Immature natural killer cell (primary cell): ENCODE measurements around the gene CTR9. TPM values are rescaled to one million over a fixed set of nuclear protein-coding genes. Genes with fewer than 3 reads are reported as not detected.
A peak's percentile ranks its signal among the peaks of the same experiment; 100 is the strongest.

Source experiments
- DNase-seq, 3 donors: peaks; one replicate each; pipeline ENCODE4 v3.0.0; 2022; ENCODE audit warnings: mixed read lengths in 1 of 3
- H3K27ac Mint-ChIP-seq, 6 donors: one replicate each; pipeline ENCODE4 v1.8.0; 2020; ENCODE audit warnings: mixed read lengths in 6 of 6, mild to moderate bottlenecking in 5 of 6, inconsistent platforms in 4 of 6, moderate library complexity in 3 of 6
- H3K27me3 Mint-ChIP-seq, 3 donors: one replicate each; pipeline ENCODE4 v1.8.0; 2020 to 2021; ENCODE audit warnings: low read depth in 3 of 3, mild to moderate bottlenecking in 3 of 3, mixed read lengths in 3 of 3, moderate library complexity in 3 of 3, inconsistent platforms in 1 of 3
- H3K36me3 Mint-ChIP-seq, 3 donors: one replicate each; pipeline ENCODE4 v1.8.0; 2020; ENCODE audit warnings: mixed read lengths in 3 of 3, inconsistent platforms in 2 of 3, mild to moderate bottlenecking in 2 of 3
- H3K4me1 Mint-ChIP-seq, 2 donors: one replicate each; pipeline ENCODE4 v1.8.0; 2020; ENCODE audit warnings: inconsistent platforms in 2 of 2, mild to moderate bottlenecking in 2 of 2, mixed read lengths in 2 of 2, moderate library complexity in 1 of 2
- H3K4me3 Mint-ChIP-seq, 5 donors: one replicate each; pipeline ENCODE4 v1.8.0; 2020; ENCODE audit warnings: mild to moderate bottlenecking in 5 of 5, mixed read lengths in 5 of 5, inconsistent platforms in 3 of 5, moderate library complexity in 3 of 5
- H3K9me3 Mint-ChIP-seq, 6 donors: one replicate each; pipeline ENCODE4 v1.8.0; 2020; ENCODE audit warnings: mild to moderate bottlenecking in 6 of 6, mixed read lengths in 6 of 6, inconsistent platforms in 4 of 6, moderate library complexity in 3 of 6
- polyA plus RNA-seq, 3 donors: library from polyadenylated mRNA; unstranded; fragments of 300-500 nt; fragmentation: Illumina TruSeq; gene quantifications; one replicate each; pipeline ENCODE4 v1.2.3, GENCODE V29; 2021

The CTR9 gene
- polyA plus RNA-seq, 3 donors from 2014 or later: 32.6 to 68.0 (median 43.2) TPM

DNA sequence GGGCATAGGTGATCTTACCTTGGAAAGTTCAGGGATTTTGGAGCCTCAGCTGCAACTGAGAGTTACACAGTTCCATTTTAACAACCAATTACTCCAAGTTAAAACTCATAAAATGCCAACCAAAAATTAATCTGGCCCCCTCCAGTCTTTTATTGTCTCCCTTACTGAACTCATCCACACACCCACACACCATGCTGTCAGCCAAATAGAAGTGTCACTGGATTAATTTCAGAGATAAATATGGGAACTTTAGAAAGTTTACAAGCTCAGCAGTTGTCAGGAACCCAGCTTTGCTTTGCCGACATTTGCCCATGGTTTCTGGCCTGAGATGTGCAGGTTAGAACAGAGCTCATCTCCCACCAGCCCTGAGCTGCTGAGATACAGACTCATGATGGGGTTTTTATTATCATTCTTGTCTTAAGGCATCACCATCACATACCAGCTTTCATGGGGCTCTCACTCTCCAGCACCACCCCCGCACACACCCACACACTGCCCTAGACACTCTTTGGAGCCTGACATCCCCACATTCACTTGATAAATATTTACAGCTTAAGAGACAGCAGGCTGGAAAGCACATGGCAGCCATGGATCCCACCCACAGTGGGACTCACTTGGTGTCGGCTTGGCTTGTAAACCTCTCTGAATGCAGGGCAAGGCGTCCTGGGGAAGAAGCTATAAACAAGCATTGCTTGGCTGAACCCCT, 23.7 kb upstream of the CTR9 start:
- no peaks in the 10 kb centered on the region for H3K36me3 Mint-ChIP-seq
- H3K4me3 Mint-ChIP-seq: no peak overlapping the region
- H3K4me1 Mint-ChIP-seq: no peaks in the 10 kb centered on the region
- H3K9me3 Mint-ChIP-seq: no peaks in the 10 kb centered on the region
- no peak overlapping the region for H3K27ac Mint-ChIP-seq
- DNase-seq: no peak
- peaks cover 0 to 8% (median 2%) of the 10 kb centered on the region in 3 donors for H3K27me3 Mint-ChIP-seq

DNA sequence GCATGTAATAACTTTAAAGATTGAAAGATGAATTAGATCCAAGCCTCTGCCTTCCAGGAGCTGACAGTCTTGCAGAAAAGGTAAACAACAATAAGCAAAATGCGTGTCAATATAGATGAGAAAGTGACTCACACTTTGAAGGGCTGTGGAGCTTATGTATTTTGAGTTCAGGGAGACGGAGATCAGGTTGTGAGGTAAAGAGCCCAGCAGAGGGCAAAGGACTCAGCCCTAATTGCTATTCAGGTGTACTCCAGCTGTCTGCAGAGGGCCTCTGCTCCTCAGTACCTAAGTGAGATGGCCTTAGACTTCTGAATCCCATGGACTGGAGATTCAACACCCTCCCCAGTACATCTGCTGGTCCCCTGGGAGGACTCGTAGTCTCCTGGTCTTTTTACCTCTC, 22.9 kb upstream of the CTR9 start:
- H3K4me1 Mint-ChIP-seq: no peaks in the 10 kb centered on the region
- H3K27ac Mint-ChIP-seq: no peak overlapping the region

DNA sequence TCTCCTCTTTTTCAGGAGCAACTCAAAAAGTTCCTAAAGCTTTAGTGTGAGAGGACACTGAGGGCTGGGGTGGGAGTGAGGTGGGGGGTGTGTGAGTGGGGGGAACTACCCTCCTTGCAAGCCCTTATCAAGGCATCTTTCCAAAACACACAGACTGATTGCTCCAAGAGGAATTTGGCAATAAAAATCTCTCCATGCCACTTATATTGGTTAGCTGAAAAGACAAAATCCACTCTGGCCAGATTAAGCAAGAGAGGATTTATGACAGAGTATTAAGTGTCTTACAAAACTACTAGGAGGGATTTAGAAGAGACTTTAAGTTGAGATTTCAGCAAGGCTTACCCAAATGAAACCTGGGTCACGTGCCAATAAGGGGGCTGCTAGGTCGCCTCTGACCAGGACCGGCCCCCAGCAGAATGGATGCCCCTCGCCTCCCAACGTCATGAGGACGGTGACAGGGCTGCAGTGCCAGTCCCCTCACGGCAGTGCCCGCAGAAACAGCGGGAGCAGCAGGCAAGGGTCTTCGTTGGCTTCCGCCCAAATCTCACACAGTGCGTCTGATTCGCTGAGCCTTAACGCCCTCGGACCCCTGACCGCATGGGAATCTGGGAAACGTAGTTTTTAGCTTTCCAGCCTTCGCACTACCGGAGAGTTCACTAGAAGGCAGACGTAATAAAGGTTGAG, 22.1 kb upstream of the CTR9 start:
- Mint-ChIP-seq H3K27me3 (peaks cover 0 to 6% (median 2%) of the 10 kb centered on the region in 3 donors), H3K27ac (no peak overlapping the region)

More for the DNA sequence above, 22.9 kb upstream of the CTR9 start:
- Mint-ChIP-seq H3K27me3 (peaks cover 0 to 8% (median 2%) of the 10 kb centered on the region in 3 donors), H3K9me3 (no peaks in the 10 kb centered on the region), H3K36me3 (no peaks in the 10 kb centered on the region), H3K4me3 (no peak overlapping the region)
- no peak for DNase-seq

DNA sequence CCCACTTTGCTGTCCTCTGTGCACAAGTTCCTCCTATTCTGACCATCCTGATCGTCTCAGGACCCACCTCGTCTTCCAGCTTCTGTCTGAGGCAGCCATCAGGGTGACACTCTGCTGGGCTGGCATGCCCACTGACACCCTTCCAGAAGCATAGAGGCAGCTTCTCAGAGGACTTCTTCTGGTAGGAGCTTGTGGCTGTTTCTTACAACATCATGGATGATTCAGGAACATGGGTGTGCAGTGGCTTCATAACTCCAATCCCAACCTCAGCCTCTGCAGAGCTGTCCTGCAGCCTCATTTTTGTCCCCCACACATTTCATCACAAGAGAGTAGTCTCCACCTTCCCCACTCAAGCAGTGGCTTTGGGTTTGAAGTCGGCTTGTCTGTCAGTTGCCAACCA, 20.9 kb upstream of the CTR9 start:
- Mint-ChIP-seq H3K27me3 (peaks cover 0 to 6% (median 2%) of the 10 kb centered on the region in 3 donors), H3K4me3 (no peak overlapping the region), H3K36me3 (no peaks in the 10 kb centered on the region), H3K9me3 (no peaks in the 10 kb centered on the region), H3K27ac (no peak overlapping the region), H3K4me1 (no peaks in the 10 kb centered on the region)
- no peak for DNase-seq

More for the DNA sequence above, 22.1 kb upstream of the CTR9 start:
- DNase-seq: no peak
- Mint-ChIP-seq H3K36me3 (no peaks in the 10 kb centered on the region), H3K4me3 (no peak overlapping the region), H3K4me1 (no peaks in the 10 kb centered on the region), H3K9me3 (no peaks in the 10 kb centered on the region)

DNA sequence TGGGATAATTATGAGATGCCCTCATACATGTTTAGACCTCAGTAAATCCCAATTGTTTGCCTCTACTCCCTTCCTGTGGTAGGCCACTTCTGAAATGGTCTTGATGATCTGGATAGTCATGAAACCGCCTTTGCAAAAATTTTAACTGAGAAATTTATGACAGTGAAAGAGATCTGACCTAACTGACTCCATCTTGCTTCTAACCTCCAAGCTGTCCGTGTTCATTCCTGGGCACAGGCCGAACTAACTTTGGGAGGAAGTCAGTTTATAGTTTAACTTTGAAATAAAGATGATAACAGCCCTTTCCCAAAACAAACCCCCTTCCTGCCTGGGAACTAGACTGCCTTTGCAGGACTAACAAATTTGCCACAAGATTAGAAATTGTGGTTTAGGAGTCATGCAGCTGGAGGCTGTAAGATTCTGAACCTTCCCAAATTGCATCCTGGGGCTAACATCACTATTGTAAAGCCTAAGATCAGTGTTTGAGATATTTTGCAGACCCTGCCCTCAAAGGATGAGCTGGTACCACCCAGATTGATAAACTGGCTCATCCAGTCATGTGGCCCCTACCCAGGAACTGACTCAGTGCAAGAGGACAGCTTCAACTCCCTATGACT, 19.9 kb upstream of the CTR9 start:
- no peak overlapping the region for H3K27ac Mint-ChIP-seq
- DNase-seq: no peak

DNA sequence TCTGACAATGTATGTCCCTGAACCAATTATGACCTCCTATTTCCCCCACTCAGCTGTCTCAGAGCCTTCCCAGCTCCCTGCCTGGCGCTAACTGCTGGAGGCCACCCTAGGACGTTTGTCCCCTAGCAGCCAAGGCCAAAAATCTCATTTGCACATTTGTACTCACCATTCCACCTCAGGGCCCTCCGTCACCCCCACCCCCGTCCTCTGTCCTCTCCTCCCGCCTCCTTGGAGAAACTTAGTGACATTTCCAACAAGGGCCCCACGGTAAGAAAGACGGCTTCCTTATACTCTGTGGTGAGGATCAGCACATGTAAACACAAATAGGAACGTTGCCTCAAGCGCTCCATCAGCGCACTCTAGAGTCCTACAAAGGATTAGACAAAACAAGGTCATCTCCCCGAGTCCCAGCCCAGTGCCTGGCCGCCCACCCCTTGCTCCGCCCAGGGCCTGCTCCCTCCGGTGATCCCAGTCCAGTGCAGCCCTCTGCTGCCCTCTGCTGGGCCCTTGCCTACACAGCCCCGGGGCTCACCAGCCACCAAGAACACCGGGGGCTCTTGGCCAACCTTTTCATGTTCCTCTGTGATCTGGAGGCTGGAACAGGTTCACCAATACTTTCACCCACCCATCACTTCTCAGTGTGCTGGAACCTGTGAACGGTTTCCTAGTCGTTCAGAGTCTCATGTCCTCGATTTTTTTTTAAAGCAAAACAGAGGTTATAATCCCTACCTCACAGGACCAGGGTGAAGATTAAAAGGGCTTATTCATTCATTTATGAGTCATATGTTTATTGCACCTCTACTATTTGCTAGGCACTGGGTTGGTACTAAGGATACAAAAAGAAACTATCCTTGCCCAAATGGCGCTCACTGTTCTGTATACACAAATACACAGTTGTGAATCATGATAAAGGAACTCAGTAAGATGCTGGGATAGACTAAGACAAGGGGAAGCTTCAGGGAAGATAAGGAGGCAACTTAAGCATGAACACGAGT, 15.3 kb upstream of the CTR9 start:
- H3K4me1 Mint-ChIP-seq: peaks cover 9 to 16% of the 10 kb centered on the region in 2 donors
- H3K4me3 Mint-ChIP-seq: peak overlapping the region in 4 of 5 donors; percentile 46 to 77 (median 73)
- DNase-seq: peak; percentile 84 to 86 (median 84)
- H3K27me3 Mint-ChIP-seq: peaks cover 0 to 3% (median 2%) of the 10 kb centered on the region in 3 donors
- H3K36me3 Mint-ChIP-seq: no peaks in the 10 kb centered on the region
- no peaks in the 10 kb centered on the region for H3K9me3 Mint-ChIP-seq
- H3K27ac Mint-ChIP-seq: peak overlapping the region in 4 of 6 donors; percentile 1 to 88 (median 46)

More for the DNA sequence above, 19.9 kb upstream of the CTR9 start:
- Mint-ChIP-seq H3K27me3 (peaks cover 2 to 6% (median 3%) of the 10 kb centered on the region in 3 donors), H3K9me3 (no peaks in the 10 kb centered on the region), H3K4me1 (peaks cover 8 to 9% of the 10 kb centered on the region in 2 donors), H3K36me3 (no peaks in the 10 kb centered on the region), H3K4me3 (no peak overlapping the region)

DNA sequence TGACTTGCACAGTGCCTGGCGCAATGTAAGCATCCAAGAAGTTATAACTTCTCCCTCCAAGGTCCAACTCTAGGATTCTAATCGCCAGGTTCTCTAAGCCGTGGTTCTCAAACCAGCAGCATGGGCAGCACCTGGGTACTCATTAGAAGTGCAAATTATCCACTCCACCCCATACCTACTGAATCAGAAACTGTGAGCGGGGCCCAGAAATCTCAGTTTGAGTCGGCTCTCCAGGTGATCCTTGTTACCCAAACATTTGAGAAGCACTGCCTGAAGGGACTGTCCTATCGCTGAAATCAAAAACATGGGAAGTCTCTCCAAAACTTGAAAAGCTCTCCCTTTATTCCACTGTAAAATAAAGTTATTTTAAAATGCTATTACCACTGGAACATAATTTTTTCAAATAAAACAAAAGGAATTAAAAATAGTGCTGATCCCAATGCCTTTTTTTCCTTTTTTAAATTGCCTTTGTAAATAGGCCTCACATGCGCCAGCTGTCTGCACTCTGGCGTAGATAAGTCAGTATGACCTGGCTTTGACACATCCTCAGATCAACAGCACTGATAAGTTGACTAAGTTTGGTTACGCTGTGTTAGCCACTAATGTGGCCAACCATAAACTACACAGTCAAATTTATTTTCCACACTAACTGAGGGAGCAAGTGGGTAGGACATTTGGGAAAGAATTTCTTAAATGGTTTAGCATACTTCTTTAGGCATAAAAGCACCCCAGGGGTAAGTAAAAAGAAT, 8.4 kb upstream of the CTR9 start:
- H3K27me3 Mint-ChIP-seq: peaks cover 4 to 10% (median 9%) of the 10 kb centered on the region in 3 donors
- H3K36me3 Mint-ChIP-seq: no peaks in the 10 kb centered on the region
- DNase-seq: peak; percentile 55 to 69 (median 69)
- peak overlapping the region; percentile 68 to 88 (median 80) for H3K4me3 Mint-ChIP-seq
- peaks cover 37 to 39% of the 10 kb centered on the region in 2 donors for H3K4me1 Mint-ChIP-seq
- no peaks in the 10 kb centered on the region for H3K9me3 Mint-ChIP-seq
- peak overlapping the region; percentile 79 to 96 (median 88) for H3K27ac Mint-ChIP-seq

DNA sequence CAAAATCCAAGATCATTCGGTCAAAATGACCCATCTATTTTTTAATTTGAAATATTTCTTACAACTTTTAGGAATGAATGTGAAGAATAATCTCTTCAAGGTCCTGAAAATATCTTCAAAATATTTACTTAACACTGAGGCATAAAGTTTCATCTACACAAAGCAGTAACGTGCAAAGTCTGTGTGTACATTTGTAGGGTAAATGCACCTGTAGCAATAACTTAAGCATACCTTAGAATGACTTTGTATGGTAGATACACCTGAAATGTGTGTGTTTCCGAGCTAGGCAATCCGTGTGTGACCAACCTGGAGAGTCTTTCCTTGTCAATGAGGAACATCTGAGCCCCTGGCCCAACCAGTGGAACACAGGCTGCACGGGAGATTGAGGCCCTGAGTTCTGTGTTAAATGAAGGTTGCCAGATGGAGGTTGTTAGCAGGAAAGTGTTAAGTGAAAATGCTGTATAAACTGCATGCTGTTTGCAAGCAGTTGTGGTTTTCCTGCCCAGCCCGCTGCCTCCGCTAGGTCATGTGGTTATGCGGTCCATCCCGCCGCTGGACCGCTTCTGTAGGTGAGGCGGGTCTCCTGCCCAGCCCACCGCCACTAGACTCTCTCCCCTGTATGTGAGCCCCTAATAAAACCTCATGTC, 7.6 kb upstream of the CTR9 start:
- peaks cover 39 to 42% of the 10 kb centered on the region in 2 donors for H3K4me1 Mint-ChIP-seq
- H3K9me3 Mint-ChIP-seq: no peaks in the 10 kb centered on the region

DNA sequence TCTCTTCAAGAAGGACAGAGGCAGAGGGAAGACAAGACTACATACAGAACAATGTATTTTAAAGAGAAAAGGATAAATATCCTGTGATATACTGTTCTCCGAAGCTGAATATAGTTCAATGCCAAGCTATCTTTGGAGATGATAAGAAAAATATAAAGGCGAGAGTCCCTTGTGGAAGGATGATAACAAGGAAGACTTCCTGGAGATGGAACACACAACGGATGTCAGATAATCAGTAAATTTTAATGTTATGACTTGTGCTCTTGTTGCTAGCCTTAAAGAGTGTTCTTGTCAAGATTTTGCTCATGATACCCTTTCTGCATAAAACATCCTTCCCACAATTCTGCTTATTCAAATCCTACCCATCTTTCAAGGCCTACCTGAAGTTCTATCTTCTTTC, 6.8 kb upstream of the CTR9 start:
- H3K9me3 Mint-ChIP-seq: no peaks in the 10 kb centered on the region
- H3K36me3 Mint-ChIP-seq: no peaks in the 10 kb centered on the region
- H3K4me3 Mint-ChIP-seq: peak overlapping the region; percentile 68 to 88 (median 80)
- H3K27me3 Mint-ChIP-seq: peaks cover 4 to 10% (median 9%) of the 10 kb centered on the region in 3 donors
- peak overlapping the region; percentile 79 to 96 (median 86) for H3K27ac Mint-ChIP-seq
- H3K4me1 Mint-ChIP-seq: peaks cover 39 to 49% of the 10 kb centered on the region in 2 donors
- no peak for DNase-seq

More for the DNA sequence above, 7.6 kb upstream of the CTR9 start:
- H3K27me3 Mint-ChIP-seq: peaks cover 4 to 10% (median 9%) of the 10 kb centered on the region in 3 donors
- DNase-seq: peak; percentile 68 to 75 (median 73)
- no peaks in the 10 kb centered on the region for H3K36me3 Mint-ChIP-seq
- peak overlapping the region; percentile 68 to 88 (median 80) for H3K4me3 Mint-ChIP-seq
- peak overlapping the region; percentile 79 to 96 (median 86) for H3K27ac Mint-ChIP-seq

DNA sequence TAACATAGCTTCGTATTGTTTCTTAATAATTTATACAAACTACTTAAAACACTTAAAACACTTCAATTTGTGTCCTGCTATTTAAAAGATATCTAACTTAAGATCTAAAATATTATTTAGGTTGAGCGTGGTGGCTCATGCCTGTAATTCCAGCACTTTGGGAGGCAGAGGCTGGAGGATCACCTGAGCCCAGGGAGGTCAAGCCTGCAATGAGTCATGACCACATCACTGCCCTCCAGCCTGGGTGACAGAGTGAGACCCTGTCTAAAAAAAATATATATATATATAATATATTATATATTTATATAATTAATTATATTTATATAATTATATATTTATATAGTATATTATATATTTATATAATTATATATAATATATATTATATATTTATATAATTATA, 4.2 kb upstream of the CTR9 start:
- Mint-ChIP-seq H3K27ac (no peak overlapping the region), H3K4me3 (no peak overlapping the region), H3K27me3 (peaks cover 5 to 18% (median 9%) of the 10 kb centered on the region in 3 donors), H3K36me3 (no peaks in the 10 kb centered on the region), H3K9me3 (no peaks in the 10 kb centered on the region), H3K4me1 (peaks cover 46 to 61% of the 10 kb centered on the region in 2 donors)
- DNase-seq: no peak

DNA sequence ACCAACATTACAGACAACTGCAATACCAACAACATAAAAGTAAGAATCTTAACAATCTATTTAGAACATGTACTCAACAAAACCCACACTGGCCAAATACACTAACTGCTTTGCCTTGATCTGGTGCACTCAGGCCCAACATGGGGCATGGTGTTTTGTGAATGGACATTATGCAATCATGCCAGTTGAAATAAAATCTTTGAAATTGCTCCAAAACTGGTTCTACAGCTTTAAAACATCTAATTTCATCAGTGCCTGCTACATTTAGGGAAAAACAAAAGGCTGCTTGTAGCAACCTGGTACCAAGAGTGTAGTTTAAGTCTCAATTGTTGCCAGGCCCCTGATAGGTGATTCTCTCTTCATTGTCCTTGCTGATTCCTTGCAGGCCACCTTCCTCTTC, 3.3 kb upstream of the CTR9 start:
- no peak overlapping the region for H3K27ac Mint-ChIP-seq
- H3K27me3 Mint-ChIP-seq: peaks cover 5 to 17% (median 9%) of the 10 kb centered on the region in 3 donors
- no peak for DNase-seq
- peaks cover 45 to 61% of the 10 kb centered on the region in 2 donors for H3K4me1 Mint-ChIP-seq
- H3K9me3 Mint-ChIP-seq: no peaks in the 10 kb centered on the region
- H3K36me3 Mint-ChIP-seq: peaks cover 0 to 3% (median 0%) of the 10 kb centered on the region in 3 donors
- no peak overlapping the region for H3K4me3 Mint-ChIP-seq

DNA sequence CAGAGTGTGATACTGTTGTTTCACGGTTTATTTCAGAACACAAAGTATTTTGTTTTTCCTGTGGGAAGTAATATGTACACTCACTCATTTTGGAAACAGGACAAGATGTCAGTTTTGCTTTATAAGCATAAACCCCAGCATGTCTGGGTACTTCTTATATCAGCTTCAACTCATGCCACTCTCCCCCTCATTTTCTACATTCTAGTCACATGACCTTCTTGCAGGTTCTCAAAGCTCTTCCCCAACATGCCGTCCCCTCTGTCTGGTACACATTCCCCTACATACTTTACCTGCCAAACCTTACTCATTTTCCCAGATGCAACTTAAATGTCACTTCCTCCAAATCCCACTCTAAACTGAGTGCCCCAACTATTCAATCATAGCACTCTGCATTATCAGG, 1.6 kb upstream of the CTR9 start:
- peaks cover 28 to 58% of the 10 kb centered on the region in 2 donors for H3K4me1 Mint-ChIP-seq
- H3K36me3 Mint-ChIP-seq: peaks cover 0 to 5% (median 3%) of the 10 kb centered on the region in 3 donors
- H3K27me3 Mint-ChIP-seq: peaks cover 0 to 8% (median 1%) of the 10 kb centered on the region in 3 donors
- peak overlapping the region; percentile 0 to 70 (median 27) for H3K4me3 Mint-ChIP-seq
- no peaks in the 10 kb centered on the region for H3K9me3 Mint-ChIP-seq
- no peak for DNase-seq
- H3K27ac Mint-ChIP-seq: peak overlapping the region in 3 of 6 donors; percentile 4 to 73 (median 54)
